GM12878 (cell line): Measurements from ENCODE around the gene LAMA5. TPM values are rescaled to one million over a fixed set of nuclear protein-coding genes. Genes with fewer than 3 reads are reported as not detected.

Source experiments
- ATAC-seq: fragments of 200-7000 bp; cut with Tn5 transposase; 3 replicates; pipeline ENCODE4 v1.9.1; 2020; ENCODE audit warnings: mild to moderate bottlenecking, moderate library complexity
- BruUV-seq: library from RNA; stranded (reverse); fragments of 400-500 nt; replicated peaks from 2 replicates; lab custom pipeline; 2021; lab: Mats Ljungman, UMichigan
- CTCF ChIA-PET: fragments of 300-600 bp; sonication (Branson Sonifier 250); formaldehyde crosslinking; extraction: SDS; loops from one replicate; lab custom pipeline; 2021; ENCODE audit warnings: inconsistent platforms; lab: Yijun Ruan, JAX
- POLR2A ChIA-PET: fragments of 350-600 bp; formaldehyde crosslinking; extraction: SDS; loops from one replicate; lab custom pipeline; 2021; ENCODE audit warnings: inconsistent platforms; lab: Charles Lee
- RAD21 ChIA-PET: fragments of 300-600 bp; sonication (Branson Sonifier 250); formaldehyde crosslinking; loops from one replicate; lab custom pipeline; 2023; ENCODE audit warnings: antibody characterized with exemption; ENCODE audit not compliant: unreplicated experiment; lab: Charles Lee
- SMC1A ChIA-PET: fragments of 300-600 bp; sonication (Branson Sonifier 250); formaldehyde crosslinking; loops from one replicate; lab custom pipeline; 2023; ENCODE audit not compliant: unreplicated experiment, uncharacterized antibody; lab: Charles Lee
- DNase-seq: peaks from one replicate; pipeline ENCODE4 v3.0.0-alpha.2; 2011; ENCODE audit warnings: low read depth, low spot score
- FAIRE-seq: peaks from 3 replicates; lab custom pipeline; 2011; peaks lifted over from hg19 to GRCh38; lab: Jason Lieb, UNC
- H2AFZ ChIP-seq: 2 replicates; pipeline ENCODE4 v1.6.0; 2011; ENCODE audit warnings: low read depth, low read length, control low read depth; ENCODE audit not compliant: control insufficient read depth
- H3K27ac ChIP-seq: 2 replicates; pipeline ENCODE4 v1.5.1; 2011; ENCODE audit warnings: control low read depth; ENCODE audit not compliant: control insufficient read depth, insufficient read depth
- H3K27me3 ChIP-seq, 2 experiments: replicated peaks in 1 of 2; 2 replicates each; pipeline versions ENCODE4 v1.6.0 to v1.6.1; 2011; ENCODE audit warnings: low read length in 1 of 2; ENCODE audit not compliant: control insufficient read depth in 2 of 2, insufficient read depth in 2 of 2
- H3K36me3 ChIP-seq, 2 experiments: 2 replicates each; pipeline ENCODE4 v1.5.1; 2011; ENCODE audit warnings: low read length in 1 of 2; ENCODE audit not compliant: control insufficient read depth in 2 of 2, insufficient read depth in 2 of 2
- H3K4me1 ChIP-seq: 2 replicates; pipeline ENCODE4 v1.6.1; 2011; ENCODE audit warnings: mild to moderate bottlenecking, low read length, moderate library complexity, mixed read lengths; ENCODE audit not compliant: control insufficient read depth, insufficient read depth
- H3K4me2 ChIP-seq: 2 replicates; pipeline ENCODE4 v1.6.0; 2011; ENCODE audit warnings: control low read depth; ENCODE audit not compliant: control insufficient read depth, insufficient read depth
- H3K4me3 ChIP-seq: fragments of 200-600 bp; sonication (generic); 2 replicates; pipeline ENCODE4 v1.5.1; 2016
- H3K79me2 ChIP-seq: 2 replicates; pipeline ENCODE4 v1.6.0; 2011; ENCODE audit warnings: low read length; ENCODE audit not compliant: control insufficient read depth, insufficient read depth
- H3K9ac ChIP-seq: 2 replicates; pipeline ENCODE4 v1.8.0; 2011; ENCODE audit warnings: low read length, control low read depth, mixed read lengths; ENCODE audit not compliant: control insufficient read depth, insufficient read depth
- H3K9me3 ChIP-seq: replicated peaks from 3 replicates; pipeline ENCODE4 v1.5.1; 2011; ENCODE audit warnings: mild to moderate bottlenecking, low read length; ENCODE audit not compliant: control insufficient read depth, insufficient read depth
- H4K20me1 ChIP-seq: 2 replicates; pipeline ENCODE4 v1.6.0; 2011; ENCODE audit not compliant: control insufficient read depth, insufficient read depth
- ASH2L ChIP-seq: fragments of 300-600, 200-600 bp; sonication (generic); IDR thresholded peaks from 2 replicates; pipeline ENCODE4 v1.6.1; 2017; ENCODE audit warnings: low read depth, mild to moderate bottlenecking, borderline replicate concordance
- CEBPZ ChIP-seq: fragments of 150-350 bp; IDR thresholded peaks from 2 replicates; pipeline ENCODE4 v1.6.1; 2016; ENCODE audit warnings: low read depth, low read length
- CREB1 ChIP-seq: IDR thresholded peaks from 2 replicates; pipeline ENCODE4 v1.6.1; 2012; ENCODE audit warnings: low read depth, mild to moderate bottlenecking, inconsistent platforms
- CUX1 ChIP-seq: IDR thresholded peaks from 2 replicates; pipeline ENCODE4 v1.6.1; 2012; ENCODE audit warnings: improper control_type of control experiment, low read depth, low read length; ENCODE audit not compliant: insufficient replicate concordance
- FOS ChIP-seq: IDR thresholded peaks from 3 replicates; pipeline ENCODE4 v1.6.1; 2011; ENCODE audit warnings: borderline replicate concordance; ENCODE audit not compliant: insufficient read length; ENCODE audit errors: extremely low read depth
- GABPA ChIP-seq: IDR thresholded peaks from 2 replicates; pipeline ENCODE4 v1.6.1; 2014; ENCODE audit warnings: antibody characterized with exemption, low read depth, mild to moderate bottlenecking, inconsistent platforms
- MXI1 ChIP-seq: fragments of 150-350 bp; IDR thresholded peaks from 2 replicates; pipeline ENCODE4 v1.6.1; 2011; ENCODE audit warnings: low read depth, mild to moderate bottlenecking, inconsistent platforms, low read length, improper control_type of control experiment
- MYC ChIP-seq: IDR thresholded peaks from 2 replicates; pipeline ENCODE4 v1.6.1; 2011; ENCODE audit warnings: mild to moderate bottlenecking, low read length, moderate library complexity, inconsistent platforms; ENCODE audit not compliant: insufficient read depth, insufficient replicate concordance, insufficient read length, severe bottlenecking
- PAX5 ChIP-seq: IDR thresholded peaks from 2 replicates; pipeline ENCODE4 v1.6.1; 2011; ENCODE audit warnings: low read depth, low read length, borderline replicate concordance
- RAD51 ChIP-seq: fragments of 450-650 bp; IDR thresholded peaks from 2 replicates; pipeline ENCODE4 v1.6.1; 2016; ENCODE audit warnings: moderate library complexity, mild to moderate bottlenecking, inconsistent platforms
- ZBTB33 ChIP-seq: fragments of 450-650 bp; IDR thresholded peaks from 2 replicates; pipeline ENCODE4 v1.6.1; 2017; ENCODE audit warnings: mild to moderate bottlenecking
- ZNF207 ChIP-seq: fragments of 450-650 bp; IDR thresholded peaks from 2 replicates; pipeline ENCODE4 v1.6.1; 2014; ENCODE audit warnings: antibody characterized with exemption, mild to moderate bottlenecking, borderline replicate concordance
- WGBS: methylation state at CpG from one replicate; pipeline ENCODE4 v1.1.6; 2016; ENCODE audit warnings: low lambda C conversion rate; ENCODE audit not compliant: insufficient replicate concordance, insufficient coverage; ENCODE audit errors: missing lambda C conversion rate; 5-methylcytosine and 5-hydroxymethylcytosine counted together
- in situ Hi-C: fragments of 300-500 bp; cut with MboI; formaldehyde crosslinking; loops from 9 replicates; pipeline ENCODE4 v1.14.3; 2018; ENCODE audit warnings: mixed read lengths
- intact Hi-C: fragments of 100-400 bp; cut with micrococcal nuclease; formaldehyde crosslinking; loops from one replicate; pipeline ENCODE4 v1.14.2; 2022; ENCODE audit not compliant: unreplicated experiment
- polyA plus RNA-seq, 11 experiments: library from polyadenylated mRNA; depleted of rRNA in 4 of 11; unstranded in 6 of 11; stranded (reverse) in 5 of 11; fragments of >200 nt; fragmentation: Nextera tagmentation in 4 of 11; fragmentation: Illumina TruSeq in 1 of 11; extraction: Ambion mirVana in 4 of 11; extraction: Trizol in 1 of 11; gene quantifications; 1 replicate in 1 of 11; 2 replicates in 10 of 11; pipeline versions ENCODE4 v1.2.1 to v1.2.3, GENCODE V29; 2011 to 2016; ENCODE audit warnings: inconsistent platforms in 2 of 11, missing spikeins in 2 of 11, low read depth in 1 of 11
- total RNA-seq, 4 experiments: library from RNA; depleted of rRNA in 3 of 4; stranded (reverse); fragments of >200 nt in 3 of 4; fragmentation: Illumina TruSeq in 1 of 4; extraction: Trizol in 1 of 4; gene quantifications; 2 replicates each; pipeline versions ENCODE4 v1.2.1 to v1.2.3, GENCODE V29; 2013 to 2021

The LAMA5 gene
- total and polyA plus RNA-seq, 10 of the 15 experiments (the other 5 are each of a cell fraction or from before 2014, with no cell fraction given): 0.09 to 3.1 (median 1.6) TPM; not detected in 3

- H3K79me2 ChIP-seq: no peaks in the 10 kb centered on the region
- ATAC-seq: no peak
- H3K27ac ChIP-seq: no peak overlapping the region
- ChIA-PET RAD21 (no interaction called here), SMC1A (no interaction called here), POLR2A (interaction anchor here (0.6 kb wide), 1 partner anchor 1628 kb away, joined by 4 read pairs; no protein-coding TSS in a partner anchor), CTCF (no interaction called here)
- no peaks in the 10 kb centered on the region for H3K27me3 ChIP-seq
- 59% methylated on average over 13 of the region's 13 CpGs for WGBS
- intact Hi-C loops (no loop called here), in situ Hi-C loops (no loop called here)
- no peak overlapping the region for H3K4me2 ChIP-seq
- no peaks in the 10 kb centered on the region for H4K20me1 ChIP-seq
- H2AFZ ChIP-seq: no peak overlapping the region
- FAIRE-seq: no peak
- peaks cover 11 to 22% of the 10 kb centered on the region in 2 experiments for H3K36me3 ChIP-seq
- no TSS peak for BruUV-seq
- no peak overlapping the region for H3K9ac ChIP-seq
- H3K9me3 ChIP-seq: no peaks in the 10 kb centered on the region
- no peak for DNase-seq
- no peak overlapping the region for H3K4me3 ChIP-seq
- H3K4me1 ChIP-seq: no peaks in the 10 kb centered on the region
- TF ChIP-seq ASH2L: no peak
- no peak for TF ChIP-seq CREB1
- TF ChIP-seq GABPA: no peak
- TF ChIP-seq PAX5: no peak
- no peak for TF ChIP-seq CEBPZ
- no peak for TF ChIP-seq MXI1
- TF ChIP-seq MYC: no peak
- no peak for TF ChIP-seq RAD51
- TF ChIP-seq CUX1: no peak
- no peak for TF ChIP-seq ZBTB33
- no peak for TF ChIP-seq FOS
- no peak for TF ChIP-seq ZNF207
Measured at GRCh38 chr20:62274332-62274950, 92.7 kb downstream of the LAMA5 start.
